ENCODE data around the gene STRIT1. TPM values are rescaled to one million over a fixed set of nuclear protein-coding genes. Genes with fewer than 3 reads are reported as not detected.

STRIT1 gene
- total and polyA plus RNA-seq, 8 donors: 0.73 TPM; not detected in 7

DNA sequence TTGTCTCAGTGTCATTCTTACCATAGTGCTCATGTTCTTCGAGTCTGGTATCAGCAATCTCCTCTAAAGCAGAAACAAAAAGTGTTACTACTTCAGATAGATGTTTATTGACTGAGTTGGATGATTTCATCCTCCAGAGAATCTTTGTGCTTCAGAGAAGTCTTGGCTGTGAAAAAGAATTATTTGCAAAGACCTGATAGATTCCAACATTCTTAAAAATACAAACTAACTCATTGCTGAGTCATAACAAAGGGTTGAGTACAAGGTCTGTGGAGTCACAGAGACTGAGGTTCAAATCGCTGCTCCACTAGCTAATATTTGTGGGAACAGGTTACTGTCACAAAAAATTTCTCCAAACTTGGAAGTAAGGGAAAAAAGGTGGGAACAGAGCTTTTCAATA is 9.0 kb upstream of the STRIT1 start:
- no peak overlapping the region for H3K27ac ChIP-seq
- TF ChIP-seq, protein P1, sequence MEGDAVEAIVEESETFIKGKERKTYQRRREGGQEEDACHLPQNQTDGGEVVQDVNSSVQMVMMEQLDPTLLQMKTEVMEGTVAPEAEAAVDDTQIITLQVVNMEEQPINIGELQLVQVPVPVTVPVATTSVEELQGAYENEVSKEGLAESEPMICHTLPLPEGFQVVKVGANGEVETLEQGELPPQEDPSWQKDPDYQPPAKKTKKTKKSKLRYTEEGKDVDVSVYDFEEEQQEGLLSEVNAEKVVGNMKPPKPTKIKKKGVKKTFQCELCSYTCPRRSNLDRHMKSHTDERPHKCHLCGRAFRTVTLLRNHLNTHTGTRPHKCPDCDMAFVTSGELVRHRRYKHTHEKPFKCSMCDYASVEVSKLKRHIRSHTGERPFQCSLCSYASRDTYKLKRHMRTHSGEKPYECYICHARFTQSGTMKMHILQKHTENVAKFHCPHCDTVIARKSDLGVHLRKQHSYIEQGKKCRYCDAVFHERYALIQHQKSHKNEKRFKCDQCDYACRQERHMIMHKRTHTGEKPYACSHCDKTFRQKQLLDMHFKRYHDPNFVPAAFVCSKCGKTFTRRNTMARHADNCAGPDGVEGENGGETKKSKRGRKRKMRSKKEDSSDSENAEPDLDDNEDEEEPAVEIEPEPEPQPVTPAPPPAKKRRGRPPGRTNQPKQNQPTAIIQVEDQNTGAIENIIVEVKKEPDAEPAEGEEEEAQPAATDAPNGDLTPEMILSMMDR (IDR thresholded peaks at IDR 0.05): no peak
- H3K9me3 ChIP-seq: no peaks in the 10 kb centered on the region
- H3K27me3 ChIP-seq: no peaks in the 10 kb centered on the region
- FAIRE-seq (no peak), DNase-seq (no peak), ATAC-seq (no peak)
- 52 to 68% methylated on average over 2 of the region's 2 CpGs for WGBS, 2 donors
- no peaks in the 10 kb centered on the region for H3K36me3 ChIP-seq
- intact Hi-C loops (cut with DNase I): no loop called here
- H3K4me1 ChIP-seq: no peaks in the 10 kb centered on the region
- no peak overlapping the region for H3K4me3 ChIP-seq

- no peak for DNase-seq
- intact Hi-C loops (cut with DNase I): no loop called here
- no peaks in the 10 kb centered on the region for H3K4me1 ChIP-seq
Observed at GRCh38 chr3:155297100-155297499, 3.6 kb upstream of the STRIT1 start.

DNA sequence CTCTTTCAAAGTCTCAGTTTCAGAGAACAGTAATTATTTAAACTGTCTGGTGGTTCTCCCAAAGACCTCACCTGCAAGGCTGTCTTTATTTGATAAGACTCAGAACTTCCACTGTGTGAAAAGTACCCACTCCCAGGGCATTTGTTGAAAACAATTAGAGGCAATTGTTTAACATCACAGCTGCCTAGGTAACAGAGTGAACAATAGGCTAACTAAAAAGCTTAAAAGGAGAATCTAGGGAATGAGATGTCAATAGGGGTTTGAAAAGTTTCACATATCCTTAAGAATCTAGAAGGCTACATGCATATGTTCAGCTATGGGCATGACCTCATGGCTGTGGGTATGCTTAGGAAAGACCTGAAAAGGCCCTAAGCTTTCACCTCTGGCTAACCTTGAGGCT is 2.9 kb upstream of the STRIT1 start:
- intact Hi-C loops (cut with DNase I): no loop called here
- no peak for FAIRE-seq
- DNase-seq: no peak
- no peaks in the 10 kb centered on the region for H3K9me3 ChIP-seq
- no peaks in the 10 kb centered on the region for H3K27me3 ChIP-seq
- ATAC-seq: no peak
- no peak overlapping the region for H3K27ac ChIP-seq
- no peaks in the 10 kb centered on the region for H3K4me1 ChIP-seq
- no peaks in the 10 kb centered on the region for H3K36me3 ChIP-seq
- H3K4me3 ChIP-seq: no peak overlapping the region
- TF ChIP-seq, protein P1 (IDR thresholded peaks at IDR 0.05): no peak

More at GRCh38 chr3:155297100-155297499, 3.6 kb upstream of the STRIT1 start:
- H3K27me3 ChIP-seq: no peaks in the 10 kb centered on the region
- TF ChIP-seq, protein P1 (IDR thresholded peaks at IDR 0.05): no peak
- no peak overlapping the region for H3K4me3 ChIP-seq
- ATAC-seq: no peak
- no peak for FAIRE-seq
- no peak overlapping the region for H3K27ac ChIP-seq
- H3K36me3 ChIP-seq: no peaks in the 10 kb centered on the region
- no peaks in the 10 kb centered on the region for H3K9me3 ChIP-seq

DNA sequence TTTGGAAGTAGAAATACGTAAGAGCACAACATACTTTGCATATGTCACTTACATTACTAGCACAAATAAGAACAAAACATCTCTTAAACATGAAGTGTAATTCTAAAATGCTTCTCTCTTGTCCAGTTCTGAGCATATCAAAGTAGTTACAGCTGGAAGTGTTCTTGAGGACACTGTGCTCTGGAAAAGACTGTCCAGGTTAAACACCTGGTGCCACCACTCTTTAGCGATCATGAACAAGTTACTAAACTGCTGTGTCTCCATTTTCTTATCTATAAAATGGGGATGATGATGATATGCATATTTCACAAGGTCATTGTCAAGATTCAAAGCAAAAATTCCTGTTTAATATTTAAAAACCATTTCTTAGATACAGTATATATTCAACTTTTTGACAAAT is 790 bp downstream of the STRIT1 start:
- no peak for ATAC-seq
- 77 to 87% methylated on average over 2 of the region's 2 CpGs for WGBS, 2 donors
- intact Hi-C loops (cut with DNase I): no loop called here
- no peak overlapping the region for H3K27ac ChIP-seq
- TF ChIP-seq, protein P1 (IDR thresholded peaks at IDR 0.05): no peak
- no peak for FAIRE-seq
- no peak overlapping the region for H3K4me3 ChIP-seq
- no peaks in the 10 kb centered on the region for H3K27me3 ChIP-seq
- H3K4me1 ChIP-seq: no peaks in the 10 kb centered on the region
- no peak for DNase-seq
- no peaks in the 10 kb centered on the region for H3K9me3 ChIP-seq
- no peaks in the 10 kb centered on the region for H3K36me3 ChIP-seq

- WGBS, 2 donors: 18 to 30% methylated on average over 1 of the region's 1 CpG
- DNase-seq (no peak), ATAC-seq (no peak), FAIRE-seq (no peak)
- no peaks in the 10 kb centered on the region for H3K27me3 ChIP-seq
- TF ChIP-seq, protein P1 (IDR thresholded peaks at IDR 0.05): no peak
- no peak overlapping the region for H3K4me3 ChIP-seq
- intact Hi-C loops (cut with DNase I): no loop called here
- H3K9me3 ChIP-seq: no peaks in the 10 kb centered on the region
- no peak overlapping the region for H3K27ac ChIP-seq
- H3K4me1 ChIP-seq: no peaks in the 10 kb centered on the region
- no peaks in the 10 kb centered on the region for H3K36me3 ChIP-seq
Observed at GRCh38 chr3:155292133-155292532, 1.4 kb downstream of the STRIT1 start.

Data from pancreas (tissue), 10 donors.